Omental fat pad (tissue), 4 donors: Measurements from ENCODE around the gene CYS1. TPM values are rescaled to one million over a fixed set of nuclear protein-coding genes. Genes with fewer than 3 reads are reported as not detected.
A peak's percentile ranks its signal among the peaks of the same experiment; 100 is the strongest.

Experiments
- ATAC-seq: fragments of 150-250 bp; one replicate; pipeline ENCODE4 v1.9.1; 2016; ENCODE audit warnings: mild to moderate bottlenecking, moderate library complexity; ENCODE audit not compliant: low FRiP score
- DNase-seq: peaks from one replicate; pipeline ENCODE4 v3.0.0-alpha.2; 2019; ENCODE audit warnings: low spot score
- total RNA-seq, 4 donors: library from RNA; depleted of rRNA; stranded (reverse); fragments of >200 nt; gene quantifications; one replicate each; pipeline ENCODE4 v1.1.0, GENCODE V29; 2016
- TF ChIP-seq, protein P1 (sequence below), 3 donors: fragments of 450-650 bp; IDR thresholded peaks; one replicate each; pipeline ENCODE4 v1.5.1; 2016 to 2017; ENCODE audit warnings: antibody characterized with exemption in 3 of 3, mild to moderate bottlenecking in 3 of 3, moderate library complexity in 2 of 3

CYS1 gene
- total RNA-seq, 4 donors from 2014 or later, result 0.63 to 2.7 (median 1.2) TPM

DNA sequence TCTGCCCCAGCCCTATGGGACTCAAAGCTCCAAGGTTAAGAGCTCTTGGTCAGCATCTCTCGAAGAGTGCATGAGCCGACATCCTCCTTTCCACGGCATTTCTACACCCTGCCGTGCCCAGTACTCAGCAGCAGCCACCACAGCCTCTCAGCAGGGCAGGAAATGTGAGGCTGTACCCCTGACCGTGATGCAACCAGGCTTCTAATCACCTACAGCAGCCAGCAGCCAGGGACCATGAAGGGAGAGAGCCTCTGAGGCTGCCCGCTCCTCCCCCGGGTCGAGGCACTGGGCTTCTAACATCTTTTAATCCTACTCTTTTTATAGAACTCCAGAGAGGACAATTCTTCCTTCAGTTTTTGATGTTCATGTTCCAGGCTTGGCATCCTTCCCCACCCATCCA lies 6.5 kb downstream of the CYS1 start:
- no peak for DNase-seq

DNA sequence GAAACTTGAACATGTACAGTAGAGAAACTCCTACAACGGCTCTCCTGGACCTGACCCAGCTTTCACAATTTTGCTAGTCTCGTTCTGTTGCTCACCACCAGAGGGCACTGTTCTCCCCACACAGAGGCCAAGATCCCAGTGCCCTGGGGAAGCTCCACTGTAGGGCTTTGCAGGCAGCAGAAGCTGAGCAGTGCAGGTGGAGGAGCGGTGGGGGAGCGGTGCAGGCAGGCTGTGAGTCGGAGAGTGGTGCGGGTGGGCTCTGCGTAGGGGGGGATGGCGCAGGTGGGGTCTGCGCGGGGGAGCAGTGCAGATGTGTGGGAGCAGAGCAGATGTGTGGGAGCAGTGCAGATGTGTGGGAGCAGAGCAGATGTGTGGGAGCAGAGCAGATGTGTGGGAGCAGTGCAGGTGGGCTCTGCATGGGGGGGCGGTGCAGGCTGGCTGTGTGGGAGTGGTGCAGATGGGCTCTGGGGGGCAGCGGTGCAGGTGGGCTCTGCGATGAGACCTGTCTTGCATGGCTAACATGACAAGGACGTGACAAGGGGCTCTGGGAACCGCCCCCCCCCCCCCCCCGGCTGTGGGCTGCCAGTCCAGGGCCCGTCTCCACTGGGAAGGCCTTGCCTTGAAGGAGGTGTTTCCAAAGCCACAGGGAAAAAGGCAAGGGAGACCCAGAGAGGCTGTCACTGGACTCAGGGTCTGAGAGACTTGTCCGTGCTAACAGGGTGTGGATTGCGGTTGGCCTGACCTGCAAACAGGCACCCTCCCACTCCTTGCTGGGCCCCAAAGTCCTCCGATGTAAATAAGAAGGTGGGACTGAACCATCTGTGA lies 7.3 kb downstream of the CYS1 start:
- DNase-seq (peak; percentile 75), ATAC-seq (peak; percentile 95)
- TF ChIP-seq, protein P1, sequence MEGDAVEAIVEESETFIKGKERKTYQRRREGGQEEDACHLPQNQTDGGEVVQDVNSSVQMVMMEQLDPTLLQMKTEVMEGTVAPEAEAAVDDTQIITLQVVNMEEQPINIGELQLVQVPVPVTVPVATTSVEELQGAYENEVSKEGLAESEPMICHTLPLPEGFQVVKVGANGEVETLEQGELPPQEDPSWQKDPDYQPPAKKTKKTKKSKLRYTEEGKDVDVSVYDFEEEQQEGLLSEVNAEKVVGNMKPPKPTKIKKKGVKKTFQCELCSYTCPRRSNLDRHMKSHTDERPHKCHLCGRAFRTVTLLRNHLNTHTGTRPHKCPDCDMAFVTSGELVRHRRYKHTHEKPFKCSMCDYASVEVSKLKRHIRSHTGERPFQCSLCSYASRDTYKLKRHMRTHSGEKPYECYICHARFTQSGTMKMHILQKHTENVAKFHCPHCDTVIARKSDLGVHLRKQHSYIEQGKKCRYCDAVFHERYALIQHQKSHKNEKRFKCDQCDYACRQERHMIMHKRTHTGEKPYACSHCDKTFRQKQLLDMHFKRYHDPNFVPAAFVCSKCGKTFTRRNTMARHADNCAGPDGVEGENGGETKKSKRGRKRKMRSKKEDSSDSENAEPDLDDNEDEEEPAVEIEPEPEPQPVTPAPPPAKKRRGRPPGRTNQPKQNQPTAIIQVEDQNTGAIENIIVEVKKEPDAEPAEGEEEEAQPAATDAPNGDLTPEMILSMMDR (IDR thresholded peaks at IDR 0.05), result peak in 2 of 3 donors; percentile 9 to 74

More for the DNA sequence above, 6.5 kb downstream of the CYS1 start:
- TF ChIP-seq, protein P1 (IDR thresholded peaks at IDR 0.05), result no peak
- ATAC-seq, result no peak

DNA sequence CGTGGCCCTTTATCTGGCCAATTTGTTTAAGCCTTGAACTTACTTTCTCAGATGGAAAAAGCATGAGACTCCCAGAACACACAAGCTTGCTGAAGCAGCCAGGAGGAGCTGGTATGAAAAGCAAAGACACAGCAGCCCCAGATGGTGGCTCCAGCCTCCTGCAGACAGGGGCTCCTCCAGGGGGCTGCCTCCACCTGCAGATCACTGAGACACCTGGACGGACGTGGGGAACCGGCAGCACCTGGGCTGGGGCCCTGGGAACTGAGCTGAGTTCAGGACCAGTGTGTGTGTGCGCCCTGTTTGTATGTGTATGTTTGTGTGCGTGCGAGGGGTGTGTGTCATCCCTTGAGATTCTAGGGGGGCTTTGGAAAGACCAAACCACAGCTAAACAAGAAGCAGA lies 8.6 kb downstream of the CYS1 start:
- DNase-seq (no peak), ATAC-seq (no peak)
- TF ChIP-seq, protein P1 (IDR thresholded peaks at IDR 0.05), result no peak

DNA sequence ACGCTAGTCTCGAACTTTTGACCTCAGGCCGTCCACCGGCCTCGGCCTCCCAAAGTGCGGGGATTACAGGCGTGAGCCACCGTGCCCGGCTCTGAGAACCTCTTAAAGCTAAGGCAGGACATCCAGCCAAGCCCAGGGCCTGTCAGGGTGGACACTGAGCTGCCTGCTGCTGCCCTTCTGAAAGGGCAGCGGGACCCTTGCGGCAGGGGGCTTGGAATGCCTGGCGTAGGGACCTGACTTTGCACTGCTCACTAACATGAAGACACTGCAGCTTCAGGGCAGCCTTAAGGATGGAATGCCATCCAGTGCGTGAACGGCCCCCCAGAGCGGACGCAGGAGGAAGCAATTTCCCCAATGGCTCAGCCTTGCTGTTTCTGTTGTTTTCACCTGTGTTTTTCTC lies 9.0 kb downstream of the CYS1 start:
- ATAC-seq (no peak), DNase-seq (no peak)
- TF ChIP-seq, protein P1 (IDR thresholded peaks at IDR 0.05), result no peak

DNA sequence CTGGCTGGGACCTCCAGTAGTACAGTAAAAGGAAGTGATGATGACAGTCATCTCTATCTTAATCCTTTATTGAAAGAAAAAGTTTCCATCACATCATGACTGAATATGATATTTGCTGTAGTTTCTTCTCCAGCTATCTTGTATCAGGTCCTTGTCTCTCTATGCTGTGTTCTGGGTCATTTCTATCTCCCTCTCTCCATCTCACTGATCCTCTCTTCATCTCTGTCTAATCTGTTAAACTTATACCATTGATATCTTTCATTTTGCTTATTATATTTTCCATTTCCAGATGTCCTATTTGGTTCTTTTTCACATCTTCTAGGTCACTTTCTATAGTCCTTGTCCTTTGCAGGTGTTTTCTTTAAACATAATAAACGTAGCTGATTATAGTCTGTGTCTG lies 12.3 kb downstream of the CYS1 start:
- DNase-seq (no peak), ATAC-seq (no peak)
- TF ChIP-seq, protein P1 (IDR thresholded peaks at IDR 0.05), result no peak

DNA sequence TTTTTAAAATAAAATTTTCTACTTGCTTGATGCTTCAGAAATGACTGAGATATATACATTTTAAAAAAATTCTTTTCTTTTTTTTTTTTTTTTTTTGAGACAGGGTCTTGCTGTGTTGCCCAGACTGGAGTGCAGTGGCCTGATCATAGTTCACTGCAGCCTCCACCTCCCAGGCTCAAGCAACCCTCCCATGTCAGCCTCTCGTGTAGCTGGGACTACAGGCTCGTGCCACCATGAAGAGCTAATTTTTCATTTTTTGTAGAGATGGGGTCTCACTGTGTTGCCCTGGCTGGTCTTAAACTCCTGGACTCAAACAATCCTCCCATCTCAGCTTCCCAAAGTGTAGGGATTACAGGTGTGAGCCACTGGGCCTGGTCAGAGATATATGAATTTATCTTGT lies 12.9 kb downstream of the CYS1 start:
- TF ChIP-seq, protein P1 (IDR thresholded peaks at IDR 0.05), result no peak
- ATAC-seq (no peak), DNase-seq (no peak)

DNA sequence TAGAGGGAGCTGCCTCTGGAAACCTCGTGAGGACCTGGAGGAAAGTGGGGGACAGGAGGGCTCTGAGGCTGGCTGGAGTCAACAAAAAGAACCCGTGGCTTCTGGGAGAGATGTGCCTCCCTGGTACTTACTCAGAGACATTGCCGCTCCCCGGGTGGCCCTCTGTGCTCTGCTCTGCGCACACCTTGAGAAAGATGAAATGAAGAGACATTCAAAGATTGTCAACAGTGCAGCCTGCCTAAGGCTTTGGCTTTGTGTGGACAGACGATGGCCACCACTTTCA lies 14.5 kb downstream of the CYS1 start:
- DNase-seq (no peak), ATAC-seq (no peak)
- TF ChIP-seq, protein P1 (IDR thresholded peaks at IDR 0.05), result no peak
